Activated T-helper 1 cell treated with anti-CD3 and anti-CD28 coated beads, Interleukin-12 subunit alpha, Interleukin-12 subunit beta, Interleukin-2, Interleukin-4 antibody, amounts not matched to agents 30 ng/mL and 10 ng/mL and 1 ng/mL, durations not matched to agents 14 hours and 24 hours and 36 hours (primary cell): Measurements from ENCODE around the gene TMEM37. TPM values are rescaled to one million over a fixed set of nuclear protein-coding genes. Genes with fewer than 3 reads are reported as not detected.
"Not testable (repeated sequence)": the region's sequence is repeated elsewhere in the genome, so short reads cannot be mapped to it uniquely, and the experiment has no call there.

Experiments
- DNase-seq: peaks from one replicate; pipeline ENCODE4 v3.0.0; 2021; ENCODE audit warnings: low spot score
- H3K27ac Mint-ChIP-seq: one replicate; pipeline ENCODE4 v1.8.0; 2021; ENCODE audit warnings: mild to moderate bottlenecking, mixed read lengths
- H3K27me3 Mint-ChIP-seq: one replicate; pipeline ENCODE4 v1.8.0; 2022; ENCODE audit warnings: mild to moderate bottlenecking, moderate library complexity, mixed read lengths; ENCODE audit not compliant: insufficient read depth
- H3K36me3 Mint-ChIP-seq: one replicate; pipeline ENCODE4 v1.8.0; 2021; ENCODE audit warnings: low read depth, mixed read lengths
- H3K4me1 Mint-ChIP-seq: one replicate; pipeline ENCODE4 v1.8.0; 2021; ENCODE audit warnings: low read depth, mixed read lengths
- H3K4me3 Mint-ChIP-seq: one replicate; pipeline ENCODE4 v1.8.0; 2021; ENCODE audit warnings: mild to moderate bottlenecking, moderate library complexity, mixed read lengths
- H3K9me3 Mint-ChIP-seq: one replicate; pipeline ENCODE4 v1.8.0; 2021; ENCODE audit warnings: mixed read lengths
- intact Hi-C: fragments of 100-400 bp; cut with micrococcal nuclease; formaldehyde crosslinking; loops from one replicate; pipeline ENCODE4 v1.15.1; 2024
- total RNA-seq: library from RNA; stranded (reverse); gene quantifications from 2 replicates; pipeline ENCODE4 v1.2.3, GENCODE V29; 2022

TMEM37 gene
- not detected in 2 replicates for total RNA-seq

GRCh38 chr2:119431155-119431975 is at the start of gene TMEM37:
Gene TMEM37, plus strand, starts transcription at chr2:119431854. Its CDS starts 50 bp downstream, at chr2:119431904.
- Mint-ChIP-seq H3K9me3 (no peaks in the 10 kb centered on the region), H3K36me3 (no peaks in the 10 kb centered on the region), H3K27me3 (peaks cover 55% of the 10 kb centered on the region), H3K27ac (no peak within 1 kb of the TSS), H3K4me1 (no peaks in the 10 kb centered on the region), H3K4me3 (no peak within 1 kb of the TSS)
- intact Hi-C loops, result no loop called here
- DNase-seq, result no peak

GRCh38 chr2:119383410-119384140 is 48.1 kb upstream of the TMEM37 start:
- Mint-ChIP-seq H3K4me3 (no peak overlapping the region), H3K36me3 (no peaks in the 10 kb centered on the region), H3K9me3 (no peaks in the 10 kb centered on the region), H3K4me1 (peaks cover 10% of the 10 kb centered on the region), H3K27me3 (peaks cover 36% of the 10 kb centered on the region), H3K27ac (no peak overlapping the region)
- DNase-seq, result no peak
- intact Hi-C loops, result no loop called here

GRCh38 chr2:119384971-119385370 is 46.7 kb upstream of the TMEM37 start:
- H3K36me3 Mint-ChIP-seq, result no peaks in the 10 kb centered on the region
- intact Hi-C loops, result no loop called here

GRCh38 chr2:119385466-119385865 is 46.2 kb upstream of the TMEM37 start:
- Mint-ChIP-seq H3K27ac (no peak overlapping the region), H3K36me3 (no peaks in the 10 kb centered on the region), H3K4me3 (no peak overlapping the region), H3K4me1 (peaks cover 10% of the 10 kb centered on the region), H3K27me3 (peaks cover 35% of the 10 kb centered on the region), H3K9me3 (no peaks in the 10 kb centered on the region)
- DNase-seq, result no peak
- intact Hi-C loops, result no loop called here

More at GRCh38 chr2:119384971-119385370, 46.7 kb upstream of the TMEM37 start:
- Mint-ChIP-seq H3K4me3 (no peak overlapping the region), H3K4me1 (peaks cover 10% of the 10 kb centered on the region), H3K27ac (no peak overlapping the region), H3K9me3 (no peaks in the 10 kb centered on the region), H3K27me3 (peaks cover 37% of the 10 kb centered on the region)
- DNase-seq, result no peak

- no peak for DNase-seq
- peaks cover 23% of the 10 kb centered on the region for H3K27me3 Mint-ChIP-seq
- intact Hi-C loops, result loop anchor here (1.0 kb wide), 1 partner anchor 20 kb away; no protein-coding TSS in a partner anchor
- no peaks in the 10 kb centered on the region for H3K36me3 Mint-ChIP-seq
- no peaks in the 10 kb centered on the region for H3K9me3 Mint-ChIP-seq
- H3K27ac Mint-ChIP-seq, result peak overlapping the region; percentile 34
- H3K4me1 Mint-ChIP-seq, result peaks cover 10% of the 10 kb centered on the region
- H3K4me3 Mint-ChIP-seq, result no peak overlapping the region
Measured at GRCh38 chr2:119387381-119388129, 44.1 kb upstream of the TMEM37 start.

- H3K4me1 Mint-ChIP-seq, result peaks cover 10% of the 10 kb centered on the region
- intact Hi-C loops, result no loop called here
- no peaks in the 10 kb centered on the region for H3K36me3 Mint-ChIP-seq
- no peak for DNase-seq
- H3K4me3 Mint-ChIP-seq, result no peak overlapping the region
- H3K27me3 Mint-ChIP-seq, result peaks cover 19% of the 10 kb centered on the region
- no peak overlapping the region for H3K27ac Mint-ChIP-seq
- H3K9me3 Mint-ChIP-seq, result no peaks in the 10 kb centered on the region
Measured at GRCh38 chr2:119389615-119390306, 41.9 kb upstream of the TMEM37 start.

- Mint-ChIP-seq H3K9me3 (no peaks in the 10 kb centered on the region), H3K27ac (no peak overlapping the region), H3K36me3 (no peaks in the 10 kb centered on the region), H3K4me3 (no peak overlapping the region), H3K27me3 (peaks cover 18% of the 10 kb centered on the region), H3K4me1 (no peaks in the 10 kb centered on the region)
- intact Hi-C loops, result no loop called here
- DNase-seq, result no peak
Measured at GRCh38 chr2:119393971-119394748, 37.5 kb upstream of the TMEM37 start.

GRCh38 chr2:119397196-119397595 is 34.5 kb upstream of the TMEM37 start:
- DNase-seq, result no peak
- no peak overlapping the region for H3K4me3 Mint-ChIP-seq
- H3K4me1 Mint-ChIP-seq, result no peaks in the 10 kb centered on the region
- no peaks in the 10 kb centered on the region for H3K9me3 Mint-ChIP-seq
- H3K27me3 Mint-ChIP-seq, result peaks cover 11% of the 10 kb centered on the region
- H3K36me3 Mint-ChIP-seq, result no peaks in the 10 kb centered on the region
- no peak overlapping the region for H3K27ac Mint-ChIP-seq
- intact Hi-C loops, result no loop called here

- intact Hi-C loops, result no loop called here
- H3K27ac Mint-ChIP-seq, result no peak overlapping the region
Measured at GRCh38 chr2:119402106-119402505, 29.5 kb upstream of the TMEM37 start.

GRCh38 chr2:119402645-119403560 is 28.8 kb upstream of the TMEM37 start:
- no peak for DNase-seq
- H3K27ac Mint-ChIP-seq, result no peak overlapping the region
- H3K9me3 Mint-ChIP-seq, result no peaks in the 10 kb centered on the region
- no peaks in the 10 kb centered on the region for H3K4me1 Mint-ChIP-seq
- H3K4me3 Mint-ChIP-seq, result no peak overlapping the region
- peaks cover 9% of the 10 kb centered on the region for H3K27me3 Mint-ChIP-seq
- H3K36me3 Mint-ChIP-seq, result no peaks in the 10 kb centered on the region
- intact Hi-C loops, result no loop called here

More at GRCh38 chr2:119402106-119402505, 29.5 kb upstream of the TMEM37 start:
- Mint-ChIP-seq H3K4me3 (no peak overlapping the region), H3K9me3 (no peaks in the 10 kb centered on the region), H3K27me3 (peaks cover 7% of the 10 kb centered on the region), H3K4me1 (no peaks in the 10 kb centered on the region), H3K36me3 (no peaks in the 10 kb centered on the region)
- no peak for DNase-seq

GRCh38 chr2:119403618-119404017 is 28.0 kb upstream of the TMEM37 start:
- H3K4me3 Mint-ChIP-seq, H3K36me3 Mint-ChIP-seq, intact Hi-C loops: not testable (repeated sequence)

More at GRCh38 chr2:119403618-119404017, 28.0 kb upstream of the TMEM37 start:
- not testable (repeated sequence) for H3K9me3 Mint-ChIP-seq, H3K27me3 Mint-ChIP-seq, DNase-seq, H3K27ac Mint-ChIP-seq, H3K4me1 Mint-ChIP-seq
